MCF 10A (cell line): ENCODE measurements around the gene PGBD4. TPM values are rescaled to one million over a fixed set of nuclear protein-coding genes. Genes with fewer than 3 reads are reported as not detected.
A peak's percentile ranks its signal among the peaks of the same experiment; 100 is the strongest.

Source experiments
- BruUV-seq: library from RNA; stranded (reverse); fragments of 400-500 nt; replicated peaks from 2 replicates; lab custom pipeline; 2021; lab: Mats Ljungman, UMichigan
- CTCF ChIA-PET: fragments of 300-600 bp; sonication (Branson Sonifier 250); formaldehyde crosslinking; extraction: SDS; loops from one replicate; lab custom pipeline; 2021; ENCODE audit warnings: antibody characterized with exemption, inconsistent platforms; lab: Yijun Ruan, JAX
- POLR2A ChIA-PET: fragments of 300-600, 350-650 bp; sonication (Branson Sonifier 250); formaldehyde crosslinking; extraction: SDS; loops from one replicate; lab custom pipeline; 2020; ENCODE audit warnings: antibody characterized with exemption, inconsistent platforms; lab: Yijun Ruan, JAX
- DNase-seq: peaks from one replicate; pipeline ENCODE4 v3.0.0-alpha.2; 2018; ENCODE audit not compliant: unreplicated experiment
- H3K27ac Mint-ChIP-seq: one replicate; pipeline ENCODE4 v1.8.0; 2022; ENCODE audit warnings: mild to moderate bottlenecking, low read depth, mixed read lengths; ENCODE audit not compliant: unreplicated experiment
- H3K27me3 Mint-ChIP-seq: one replicate; pipeline ENCODE4 v1.8.0; 2022; ENCODE audit warnings: mixed read lengths; ENCODE audit not compliant: insufficient read depth, unreplicated experiment
- H3K36me3 Mint-ChIP-seq: one replicate; pipeline ENCODE4 v1.8.0; 2022; ENCODE audit warnings: mild to moderate bottlenecking, moderate library complexity, mixed read lengths; ENCODE audit not compliant: insufficient read depth, unreplicated experiment
- H3K4me1 Mint-ChIP-seq: one replicate; pipeline ENCODE4 v1.8.0; 2022; ENCODE audit warnings: mixed read lengths; ENCODE audit not compliant: insufficient read depth, unreplicated experiment
- H3K4me3 Mint-ChIP-seq: one replicate; pipeline ENCODE4 v1.8.0; 2022; ENCODE audit warnings: mild to moderate bottlenecking, moderate library complexity, mixed read lengths; ENCODE audit not compliant: unreplicated experiment
- H3K9me3 Mint-ChIP-seq: one replicate; pipeline ENCODE4 v1.8.0; 2022; ENCODE audit warnings: mixed read lengths; ENCODE audit not compliant: unreplicated experiment
- intact Hi-C: fragments of 100-400 bp; cut with micrococcal nuclease; formaldehyde crosslinking; loops from 2 replicates; pipeline ENCODE4 v1.14.1; 2022
- total RNA-seq: library from RNA; stranded (reverse); gene quantifications from 2 replicates; pipeline ENCODE4 v1.2.3, GENCODE V29; 2022
- TF ChIP-seq, protein P1 (sequence below): fragments of 200-600 bp; IDR thresholded peaks from one replicate; pipeline ENCODE4 v1.8.0; 2022; ENCODE audit warnings: antibody characterized with exemption, mild to moderate bottlenecking; ENCODE audit not compliant: unreplicated experiment

Gene PGBD4
- total RNA-seq, 1 experiment from 2014 or later, result 2.4 TPM

DNA sequence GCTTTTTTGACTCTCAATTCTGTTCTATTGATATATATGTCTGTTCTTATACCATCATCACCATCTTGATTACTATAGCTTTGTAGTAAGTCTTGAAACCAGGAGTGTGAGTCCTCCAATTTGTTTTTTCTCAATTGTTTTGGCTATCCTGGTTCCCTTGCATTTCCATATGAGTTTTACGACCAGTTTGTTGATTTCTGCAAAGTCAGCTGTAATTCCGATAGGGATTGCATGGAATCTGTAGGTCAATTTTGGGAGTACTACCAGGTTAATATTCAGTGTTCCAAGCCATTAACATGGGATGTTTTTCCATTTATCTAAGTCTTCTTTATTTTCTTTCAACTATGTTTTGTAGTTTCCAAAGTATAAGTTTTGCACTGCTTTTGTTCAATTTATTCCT, 27.0 kb downstream of the PGBD4 start:
- H3K27ac Mint-ChIP-seq, result no peak overlapping the region
- no peaks in the 10 kb centered on the region for H3K4me1 Mint-ChIP-seq
- no peak overlapping the region for H3K4me3 Mint-ChIP-seq
- BruUV-seq, result no TSS peak
- H3K9me3 Mint-ChIP-seq, result no peaks in the 10 kb centered on the region
- POLR2A ChIA-PET, result no interaction called here
- CTCF ChIA-PET, result no interaction called here
- intact Hi-C loops, result no loop called here
- peaks cover 4% of the 10 kb centered on the region for H3K36me3 Mint-ChIP-seq
- H3K27me3 Mint-ChIP-seq, result no peaks in the 10 kb centered on the region
- TF ChIP-seq, protein P1, sequence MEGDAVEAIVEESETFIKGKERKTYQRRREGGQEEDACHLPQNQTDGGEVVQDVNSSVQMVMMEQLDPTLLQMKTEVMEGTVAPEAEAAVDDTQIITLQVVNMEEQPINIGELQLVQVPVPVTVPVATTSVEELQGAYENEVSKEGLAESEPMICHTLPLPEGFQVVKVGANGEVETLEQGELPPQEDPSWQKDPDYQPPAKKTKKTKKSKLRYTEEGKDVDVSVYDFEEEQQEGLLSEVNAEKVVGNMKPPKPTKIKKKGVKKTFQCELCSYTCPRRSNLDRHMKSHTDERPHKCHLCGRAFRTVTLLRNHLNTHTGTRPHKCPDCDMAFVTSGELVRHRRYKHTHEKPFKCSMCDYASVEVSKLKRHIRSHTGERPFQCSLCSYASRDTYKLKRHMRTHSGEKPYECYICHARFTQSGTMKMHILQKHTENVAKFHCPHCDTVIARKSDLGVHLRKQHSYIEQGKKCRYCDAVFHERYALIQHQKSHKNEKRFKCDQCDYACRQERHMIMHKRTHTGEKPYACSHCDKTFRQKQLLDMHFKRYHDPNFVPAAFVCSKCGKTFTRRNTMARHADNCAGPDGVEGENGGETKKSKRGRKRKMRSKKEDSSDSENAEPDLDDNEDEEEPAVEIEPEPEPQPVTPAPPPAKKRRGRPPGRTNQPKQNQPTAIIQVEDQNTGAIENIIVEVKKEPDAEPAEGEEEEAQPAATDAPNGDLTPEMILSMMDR, result no peak
- DNase-seq, result no peak

DNA sequence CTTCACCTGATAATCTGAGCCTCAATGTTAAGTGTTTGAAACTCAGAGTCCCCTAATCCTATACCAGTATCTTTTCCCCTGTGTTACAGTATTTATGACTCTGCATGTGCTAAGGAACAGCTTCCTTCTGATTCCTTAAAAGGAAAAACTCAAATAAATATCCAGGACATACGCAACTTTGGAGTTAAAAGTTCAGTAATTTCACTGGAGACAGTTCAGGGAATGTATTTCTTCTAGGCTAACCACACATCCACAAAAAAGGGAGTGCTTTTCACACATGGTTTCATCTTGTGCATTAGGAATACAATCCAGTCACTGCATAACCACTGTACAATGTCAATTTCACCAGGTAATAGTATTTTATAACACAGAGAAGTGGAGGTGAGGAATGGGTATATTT, 31.0 kb downstream of the PGBD4 start:
- POLR2A ChIA-PET, result interaction anchor here (0.8 to 1.1 kb wide), 2 partner anchors 10 to 16 kb away, joined by 3 read pairs; no protein-coding TSS in a partner anchor
- no TSS peak for BruUV-seq
- H3K36me3 Mint-ChIP-seq, result peaks cover 5% of the 10 kb centered on the region
- no peak for DNase-seq
- no peak overlapping the region for H3K4me3 Mint-ChIP-seq
- H3K27me3 Mint-ChIP-seq, result no peaks in the 10 kb centered on the region
- intact Hi-C loops, result no loop called here
- no peaks in the 10 kb centered on the region for H3K4me1 Mint-ChIP-seq
- TF ChIP-seq, protein P1, result no peak
- no peaks in the 10 kb centered on the region for H3K9me3 Mint-ChIP-seq
- CTCF ChIA-PET, result interaction anchor here (0.7 to 0.8 kb wide), 3 partner anchors 16 to 76 kb away, joined by 3 to 5 read pairs (median 4); no protein-coding TSS in a partner anchor
- no peak overlapping the region for H3K27ac Mint-ChIP-seq

DNA sequence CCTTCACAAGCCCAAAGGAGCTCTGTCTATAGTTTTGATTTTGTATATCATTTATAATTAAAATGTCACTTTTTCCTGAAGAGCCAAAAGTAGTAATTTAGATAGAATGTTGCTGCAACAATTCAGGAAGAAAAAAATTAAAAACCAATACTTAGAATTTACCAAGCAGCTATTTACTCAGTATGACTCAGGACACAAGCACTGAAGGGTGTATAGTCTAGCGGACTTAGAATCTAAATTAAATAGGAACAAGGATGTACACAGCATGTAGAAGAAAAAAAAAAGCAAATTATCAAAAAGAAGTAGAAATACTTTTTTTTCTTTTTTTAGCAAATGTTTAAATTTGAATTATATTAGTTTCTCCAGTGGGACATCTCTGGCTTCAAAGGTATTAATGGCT, 31.6 kb downstream of the PGBD4 start:
- no peaks in the 10 kb centered on the region for H3K27me3 Mint-ChIP-seq
- TF ChIP-seq, protein P1, result no peak
- no peak overlapping the region for H3K4me3 Mint-ChIP-seq
- intact Hi-C loops, result no loop called here
- ChIA-PET POLR2A (interaction anchor here (0.9 kb wide), 1 partner anchor 57 kb away, joined by 3 read pairs; no protein-coding TSS in a partner anchor), CTCF (interaction anchor here (0.6 to 0.7 kb wide), 2 partner anchors 15 to 23 kb away, joined by 3 to 5 read pairs; no protein-coding TSS in a partner anchor)
- DNase-seq, result no peak
- no peaks in the 10 kb centered on the region for H3K4me1 Mint-ChIP-seq
- no TSS peak for BruUV-seq
- no peaks in the 10 kb centered on the region for H3K9me3 Mint-ChIP-seq
- no peak overlapping the region for H3K27ac Mint-ChIP-seq
- peaks cover 11% of the 10 kb centered on the region for H3K36me3 Mint-ChIP-seq

- Mint-ChIP-seq H3K27ac (no peak overlapping the region), H3K9me3 (no peaks in the 10 kb centered on the region), H3K4me1 (peaks cover 5% of the 10 kb centered on the region), H3K36me3 (peaks cover 71% of the 10 kb centered on the region), H3K4me3 (no peak overlapping the region), H3K27me3 (no peaks in the 10 kb centered on the region)
- TF ChIP-seq, protein P1, result no peak
- ChIA-PET POLR2A (interaction anchor here (0.7 kb wide), 1 partner anchor 438 kb away, joined by 3 read pairs; no protein-coding TSS in a partner anchor), CTCF (interaction anchor here (0.7 kb wide), 1 partner anchor 667 kb away, joined by 3 read pairs; no protein-coding TSS in a partner anchor)
- intact Hi-C loops, result no loop called here
- peak; percentile 44 for DNase-seq
- BruUV-seq, result no TSS peak
Measured at GRCh38 chr15:34147371-34148140, 45.7 kb downstream of the PGBD4 start.
